HTR-8/SVneo (cell line): ENCODE results near the gene TRIM39.
"Not testable (repeated sequence)": the region's sequence is repeated elsewhere in the genome, so short reads cannot be mapped to it uniquely, and the experiment has no call there.

ENCODE experiments used
- DNase-seq: peaks from one replicate; pipeline ENCODE4 v3.0.0; 2011; ENCODE audit warnings: low spot score, mixed read lengths; ENCODE audit not compliant: insufficient read length
- FAIRE-seq: peaks from 2 replicates; lab custom pipeline; 2011; peaks lifted over from hg19 to GRCh38; lab: Jason Lieb, UNC

Gene TRIM39

GRCh38 chr6:30326526-30327231 is at the start of gene TRIM39:
Gene TRIM39, plus strand, starts transcription at chr6:30326927. Its CDS starts 2,391 bp downstream, at chr6:30329318.
- FAIRE-seq (peak; percentile 89), DNase-seq (peak; percentile 79)

DNA sequence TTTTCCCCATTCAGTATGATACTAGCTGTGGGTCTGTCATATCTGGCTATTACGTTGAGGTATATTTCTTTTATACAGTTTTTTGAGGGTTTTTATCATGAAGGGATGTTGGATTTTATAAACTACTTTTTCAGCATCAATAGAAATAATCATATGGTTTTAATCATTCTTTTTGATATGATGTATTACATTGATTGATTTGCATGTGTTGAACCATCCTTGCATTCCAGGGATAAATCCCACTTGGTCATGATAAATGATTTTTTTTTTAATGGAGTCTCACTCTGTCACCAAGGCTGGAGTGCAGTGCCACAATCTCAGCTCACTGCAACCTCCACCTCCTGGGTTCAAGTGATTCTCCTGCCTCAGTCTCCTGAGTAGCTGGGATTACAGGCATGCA is 45.7 kb upstream of the TRIM39 start:
- DNase-seq, result not testable (repeated sequence)

GRCh38 chr6:30282522-30282921 is 44.2 kb upstream of the TRIM39 start:
- FAIRE-seq (no peak), DNase-seq (no peak)

More for the DNA sequence above, 45.7 kb upstream of the TRIM39 start:
- not testable (repeated sequence) for FAIRE-seq

GRCh38 chr6:30283761-30284160 is 43.0 kb upstream of the TRIM39 start:
- FAIRE-seq, result no peak

GRCh38 chr6:30287139-30287538 is 39.6 kb upstream of the TRIM39 start:
- DNase-seq (no peak), FAIRE-seq (no peak)

More at GRCh38 chr6:30283761-30284160, 43.0 kb upstream of the TRIM39 start:
- no peak for DNase-seq

DNA sequence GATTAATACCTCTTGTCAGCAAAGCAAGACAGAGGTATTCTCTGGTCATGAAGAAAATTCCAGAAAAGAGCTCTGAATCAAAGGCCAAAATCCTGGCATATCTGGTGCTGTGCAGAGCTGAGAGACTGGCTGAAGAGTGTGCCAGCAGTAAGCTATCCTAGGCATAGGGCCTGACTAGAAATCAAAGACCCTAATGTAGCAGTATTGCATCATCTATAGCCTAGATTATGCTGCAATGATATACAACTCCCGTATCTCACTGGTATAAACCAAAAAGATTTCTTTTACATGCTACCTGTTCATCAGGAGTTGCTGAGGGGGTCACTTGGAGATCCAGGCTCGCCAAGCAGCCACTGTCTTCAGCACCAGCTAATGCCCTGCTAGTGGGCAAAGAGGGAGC is 30.9 kb upstream of the TRIM39 start:
- no peak for FAIRE-seq
- DNase-seq, result no peak

DNA sequence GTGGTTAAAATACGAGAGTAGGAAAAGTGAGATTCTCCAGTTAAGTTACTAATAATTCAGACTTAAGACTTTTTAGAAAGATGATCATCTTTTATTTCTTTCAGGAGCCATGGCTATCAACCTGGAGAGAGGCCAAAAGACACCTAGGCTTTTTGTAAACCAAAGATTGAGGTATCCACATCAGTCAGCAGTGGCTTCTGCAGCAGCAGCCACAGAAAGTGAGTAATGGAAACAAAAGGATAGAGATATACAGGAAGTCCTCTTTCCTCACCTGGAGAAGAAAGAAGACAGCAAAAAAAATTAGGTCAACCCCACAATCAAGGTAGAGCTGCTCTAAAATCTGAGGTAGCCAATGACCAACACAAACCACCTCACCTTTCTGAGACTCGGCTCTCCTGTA is 22.7 kb upstream of the TRIM39 start:
- no peak for DNase-seq
- FAIRE-seq, result no peak

GRCh38 chr6:30311101-30311500 is 15.6 kb upstream of the TRIM39 start:
- FAIRE-seq (no peak), DNase-seq (no peak)

GRCh38 chr6:30311671-30312070 is 15.1 kb upstream of the TRIM39 start:
- no peak for FAIRE-seq

GRCh38 chr6:30312266-30312665 is 14.5 kb upstream of the TRIM39 start:
- FAIRE-seq, result no peak
- DNase-seq, result no peak

More at GRCh38 chr6:30311671-30312070, 15.1 kb upstream of the TRIM39 start:
- no peak for DNase-seq

DNA sequence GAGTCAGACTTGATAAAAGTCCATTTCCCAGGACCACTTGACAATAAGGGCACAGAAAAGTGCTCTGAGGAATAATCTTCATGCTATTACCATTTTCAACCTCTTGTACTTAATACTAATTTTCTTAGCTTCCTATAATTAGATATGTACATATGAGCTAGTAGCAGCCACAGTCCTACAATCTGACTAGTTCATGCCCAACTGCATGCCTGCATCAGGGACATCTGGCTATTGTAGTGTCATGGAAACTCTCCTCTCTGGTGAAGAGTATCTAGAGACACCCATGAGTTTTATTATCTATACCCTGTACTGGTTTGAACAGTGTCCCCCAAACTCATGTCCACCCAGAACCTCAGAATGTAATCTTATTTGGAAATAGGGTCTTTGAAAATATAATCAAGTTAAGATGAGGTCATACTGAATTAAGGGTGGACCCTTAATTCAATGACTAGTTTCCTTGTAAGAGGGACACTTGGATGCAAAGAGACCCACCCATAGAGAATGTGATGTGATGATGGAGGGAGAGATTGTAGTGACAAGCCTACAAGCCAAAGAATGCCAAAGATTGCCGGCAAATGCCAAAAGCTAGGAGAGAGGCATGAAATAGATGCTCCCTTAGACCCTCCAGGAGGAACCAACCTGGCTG is 13.9 kb upstream of the TRIM39 start:
- DNase-seq, result no peak
- FAIRE-seq, result no peak

DNA sequence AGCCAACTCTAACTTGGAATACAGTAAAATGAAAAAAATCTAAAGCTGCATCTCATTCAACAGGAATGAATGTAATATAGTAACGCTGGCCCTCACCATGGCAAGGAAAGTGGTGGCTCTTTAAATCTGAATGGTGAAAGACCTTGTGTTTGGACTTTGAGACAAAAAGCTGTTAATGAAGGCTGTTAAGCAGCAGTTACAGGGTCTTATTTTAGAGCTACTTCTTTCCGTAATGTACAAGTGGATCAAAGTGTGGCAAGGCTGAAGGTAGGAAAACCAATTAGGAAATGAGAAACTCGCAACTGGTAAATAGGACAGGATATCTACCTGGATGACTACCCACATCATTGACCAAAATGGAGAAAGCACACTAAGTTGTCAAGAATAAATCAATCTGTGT is 11.6 kb upstream of the TRIM39 start:
- FAIRE-seq (no peak), DNase-seq (no peak)

- no peak for DNase-seq
Measured at GRCh38 chr6:30317913-30318589, 8.7 kb upstream of the TRIM39 start.

GRCh38 chr6:30319146-30319835 is 7.4 kb upstream of the TRIM39 start:
- FAIRE-seq, result no peak
- DNase-seq, result no peak

More at GRCh38 chr6:30317913-30318589, 8.7 kb upstream of the TRIM39 start:
- no peak for FAIRE-seq

DNA sequence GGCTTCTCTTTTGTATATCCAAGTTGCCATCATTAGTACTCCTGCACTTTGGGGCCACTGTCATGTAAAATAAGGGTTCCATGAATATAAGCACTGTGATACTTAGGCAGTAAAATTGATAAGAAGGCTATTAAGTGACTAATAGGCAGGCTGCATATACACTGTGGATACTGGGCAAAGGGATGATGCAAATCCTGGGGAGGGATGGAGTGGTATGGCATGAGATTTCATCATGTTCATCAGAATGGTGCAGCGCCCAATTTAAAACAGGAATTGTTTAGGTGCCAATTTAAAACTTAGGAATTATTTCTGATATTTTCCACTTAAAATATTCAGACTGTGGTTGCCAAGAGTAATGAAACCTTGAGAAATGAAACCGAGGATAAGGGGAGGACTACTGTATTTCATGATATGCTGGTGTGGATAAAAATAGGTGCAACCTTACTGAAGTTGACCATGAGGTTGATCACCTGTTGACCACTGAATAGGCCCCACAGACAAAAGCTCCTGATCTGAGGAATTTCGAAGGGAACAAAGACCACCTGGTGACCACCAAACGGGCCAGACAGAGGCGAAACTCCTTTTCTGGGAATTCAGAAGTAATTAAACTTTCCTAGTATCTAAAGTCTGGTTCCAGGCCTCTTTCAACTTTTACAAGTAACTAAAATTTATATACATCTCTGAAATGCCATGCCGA is 4.9 kb upstream of the TRIM39 start:
- FAIRE-seq, result no peak
- no peak for DNase-seq

GRCh38 chr6:30322527-30323501 is 3.9 kb upstream of the TRIM39 start:
- no peak for DNase-seq
- no peak for FAIRE-seq

- DNase-seq, result no peak
- no peak for FAIRE-seq
Measured at GRCh38 chr6:30323806-30324205, 2.9 kb upstream of the TRIM39 start.

DNA sequence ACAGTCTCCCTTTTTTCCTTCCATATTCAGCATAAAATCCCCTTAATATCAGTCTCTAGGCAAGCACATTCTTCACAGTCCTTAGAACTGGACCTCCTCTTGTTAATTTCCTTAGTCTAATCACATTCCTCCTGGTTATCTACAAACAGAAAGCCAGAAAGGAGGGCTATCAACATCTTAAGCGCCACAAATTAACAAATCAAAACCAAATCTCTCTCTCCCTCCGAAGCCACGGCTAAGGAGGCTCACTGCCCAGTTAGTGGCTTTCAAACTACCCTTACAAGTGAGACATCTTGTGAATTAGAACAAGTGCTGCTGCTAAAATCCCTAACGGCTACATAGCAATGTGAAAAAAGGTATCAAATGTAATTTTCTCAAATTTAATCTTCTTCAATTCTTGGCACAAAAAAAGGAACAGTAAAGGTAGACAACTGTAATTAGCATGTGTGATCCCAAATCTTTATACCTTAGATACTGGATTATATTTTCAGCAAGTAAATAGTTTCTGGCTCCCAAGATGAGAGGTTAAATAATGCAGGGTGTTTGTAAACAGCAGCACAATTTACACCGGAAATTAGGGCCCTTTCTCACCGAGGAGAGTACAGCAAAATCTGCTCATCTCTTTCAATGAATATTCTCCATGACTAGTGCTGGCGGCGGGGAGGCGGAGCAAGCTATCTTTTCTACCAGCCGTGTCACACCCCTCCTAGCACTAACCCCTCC is 1.4 kb upstream of the TRIM39 start:
- peak; percentile 33 for DNase-seq
- no peak for FAIRE-seq
